HepG2 (cell line): ENCODE results near the gene PLXNC1. TPM values are rescaled to one million over a fixed set of nuclear protein-coding genes. Genes with fewer than 3 reads are reported as not detected.

Experiments
- HOXA9 ChIP-seq: sonication (generic); formaldehyde crosslinking; IDR thresholded peaks from 2 replicates; pipeline ENCODE4 v1.8.1; 2022; ENCODE audit warnings: missing genetic modification reagents, mild to moderate bottlenecking, moderate library complexity, borderline replicate concordance
- KAT7 ChIP-seq: IDR thresholded peaks from 2 replicates; pipeline ENCODE4 v1.6.1; 2018; ENCODE audit warnings: borderline replicate concordance, missing compliant biosample characterization
- MIER2 ChIP-seq: IDR thresholded peaks from 2 replicates; pipeline ENCODE4 v1.6.1; 2016; ENCODE audit warnings: missing biosample characterization, missing genetic modification reagents
- MLXIP ChIP-seq: sonication (generic); formaldehyde crosslinking; IDR thresholded peaks from 2 replicates; pipeline ENCODE4 v1.9.0; 2021; ENCODE audit warnings: missing genetic modification reagents, borderline replicate concordance
- NRL ChIP-seq: sonication (generic); formaldehyde crosslinking; IDR thresholded peaks from 2 replicates; pipeline ENCODE4 v1.5.0; 2020; ENCODE audit warnings: missing genetic modification reagents, mild to moderate bottlenecking, moderate library complexity, borderline replicate concordance
- REST ChIP-seq, 2 experiments: IDR thresholded peaks; 2 replicates each; pipeline ENCODE4 v1.6.1; 2011 to 2012; ENCODE audit warnings: low read length in 2 of 2, borderline replicate concordance in 1 of 2, low read depth in 1 of 2, mild to moderate bottlenecking in 1 of 2, moderate library complexity in 1 of 2
- SALL1 ChIP-seq: sonication (generic); formaldehyde crosslinking; IDR thresholded peaks from 2 replicates; pipeline ENCODE4 v1.8.0; 2022; ENCODE audit warnings: mild to moderate bottlenecking, missing genetic modification reagents
- SALL2 ChIP-seq: sonication (generic); formaldehyde crosslinking; IDR thresholded peaks from 2 replicates; pipeline ENCODE4 v1.8.1; 2023; ENCODE audit warnings: mild to moderate bottlenecking, missing genetic modification reagents, inconsistent platforms
- SETDB1 ChIP-seq: sonication (generic); formaldehyde crosslinking; IDR thresholded peaks from 2 replicates; pipeline ENCODE4 v1.5.1; 2020; ENCODE audit warnings: missing genetic modification reagents, mild to moderate bottlenecking, borderline replicate concordance
- SRSF9 ChIP-seq: fragments of 200-400 bp; formaldehyde crosslinking; IDR thresholded peaks from 2 replicates; pipeline ENCODE4 v1.6.1; 2018; ENCODE audit warnings: borderline replicate concordance, mild to moderate bottlenecking, low read depth, low read length; ENCODE audit not compliant: insufficient read depth, poor library complexity, severe bottlenecking
- STAG1 ChIP-seq: sonication (generic); formaldehyde crosslinking; IDR thresholded peaks from 2 replicates; pipeline ENCODE4 v1.4.0; 2020; ENCODE audit warnings: missing genetic modification reagents
- TERF1 ChIP-seq: sonication (generic); formaldehyde crosslinking; IDR thresholded peaks from 2 replicates; pipeline ENCODE4 v1.8.0; 2022; ENCODE audit warnings: mild to moderate bottlenecking, missing genetic modification reagents, moderate library complexity
- ZIK1 ChIP-seq: sonication (generic); formaldehyde crosslinking; IDR thresholded peaks from 2 replicates; pipeline ENCODE4 v1.5.0; 2020; ENCODE audit warnings: mild to moderate bottlenecking, low read depth, missing genetic modification reagents, borderline replicate concordance
- ZNF264 ChIP-seq: sonication (generic); formaldehyde crosslinking; IDR thresholded peaks from 2 replicates; pipeline ENCODE4 v1.4.0; 2020; ENCODE audit warnings: missing genetic modification reagents
- ZNF432 ChIP-seq: sonication (generic); formaldehyde crosslinking; IDR thresholded peaks from 2 replicates; pipeline ENCODE4 v1.5.0; 2020; ENCODE audit warnings: missing genetic modification reagents, mild to moderate bottlenecking, borderline replicate concordance
- ZNF549 ChIP-seq: sonication (generic); formaldehyde crosslinking; IDR thresholded peaks from 2 replicates; pipeline ENCODE4 v1.5.0; 2020; ENCODE audit warnings: missing genetic modification reagents
- ZNF550 ChIP-seq: sonication (generic); formaldehyde crosslinking; IDR thresholded peaks from 2 replicates; pipeline ENCODE4 v1.4.0; 2020; ENCODE audit warnings: mild to moderate bottlenecking, missing genetic modification reagents, borderline replicate concordance
- ZNF564 ChIP-seq: sonication (generic); formaldehyde crosslinking; IDR thresholded peaks from 2 replicates; pipeline ENCODE4 v1.8.1; 2023; ENCODE audit warnings: mild to moderate bottlenecking, missing genetic modification reagents
- ZNF615 ChIP-seq: sonication (generic); formaldehyde crosslinking; IDR thresholded peaks from 2 replicates; pipeline ENCODE4 v1.5.0; 2020; ENCODE audit warnings: mild to moderate bottlenecking, missing genetic modification reagents, borderline replicate concordance
- ZSCAN12 ChIP-seq: sonication (generic); formaldehyde crosslinking; IDR thresholded peaks from 2 replicates; pipeline ENCODE4 v1.9.0; 2021; ENCODE audit warnings: mild to moderate bottlenecking, missing genetic modification reagents
- polyA plus RNA-seq, 8 experiments: library from polyadenylated mRNA; depleted of rRNA in 3 of 8; stranded (reverse) in 7 of 8; unstranded in 1 of 8; fragments of >200 nt; fragmentation: Illumina TruSeq in 4 of 8; extraction: Trizol in 4 of 8; gene quantifications; 2 replicates each; pipeline versions ENCODE4 v1.2.1 to v1.2.3, GENCODE V29; 2011 to 2016; ENCODE audit warnings: low read depth in 4 of 8, missing spikeins in 1 of 8, mixed read lengths in 1 of 8; ENCODE audit not compliant: insufficient read depth in 1 of 8
- total RNA-seq, 5 experiments: library from RNA; depleted of rRNA; stranded (reverse); fragments of >200 nt; fragmentation: Illumina TruSeq; extraction: Trizol; gene quantifications; 2 replicates each; pipeline ENCODE4 v1.2.3, GENCODE V29; 2016; ENCODE audit warnings: low read depth in 1 of 5

The PLXNC1 gene
- total and polyA plus RNA-seq, 2 of the 13 experiments (the other 11 are each of a cell fraction or from before 2014, with no cell fraction given), result 6.6 to 11.2 TPM

GRCh38 chr12:94147991-94148738 is at the start of gene PLXNC1 (continued):
- TF ChIP-seq SALL1 (CRISPR knock-in tag) (no peak; the same call in 1 of the 2 replicates), ZIK1 (no peak), STAG1 (no peak; the same call in 1 of the 2 replicates), MLXIP (CRISPR knock-in tag) (no peak), SRSF9 (no peak), HOXA9 (CRISPR knock-in tag) (0 out of 2 replicates have a peak, but pooled peaks have one; percentile 26), SALL2 (CRISPR knock-in tag) (peak; percentile 70; the same call in 1 of the 2 replicates), SETDB1 (no peak), MIER2 (no peak), KAT7 (CRISPR knock-in tag) (peak; percentile 49; the same call in 1 of the 2 replicates), ZNF564 (CRISPR knock-in tag) (peak; percentile 38; the same call in 1 of the 2 replicates), ZNF432 (CRISPR knock-in tag) (no peak), ZNF264 (no peak), REST (IDR thresholded peaks at IDR 0.05; ENCODE audit: borderline replicate concordance in 1 of 2, low read depth in 1 of 2, low read length in 2 of 2) (no peak), ZNF549 (CRISPR knock-in tag) (no peak), ZNF615 (CRISPR knock-in tag) (no peak), ZNF550 (no peak), NRL (CRISPR knock-in tag) (no peak), TERF1 (no peak), ZSCAN12 (CRISPR knock-in tag) (no peak)
